ENCODE data around the gene ZNF383.
"Not testable (repeated sequence)": the region's sequence is repeated elsewhere in the genome, so short reads cannot be mapped to it uniquely, and the experiment has no call there.

ZNF383 gene

GRCh38 chr19:37294246-37294645, 76.2 kb downstream of the ZNF383 start:
- DNase-seq = not testable (repeated sequence)

Measured in stimulated activated CD4-positive, alpha-beta T cell treated with anti-CD3 and anti-CD28 coated beads, Interleukin-2, amount 100 ng/mL, for 48 hours (primary cell).